GM19043 (cell line): ENCODE results near the gene MLEC.
"Not testable (repeated sequence)": the region's sequence is repeated elsewhere in the genome, so short reads cannot be mapped to it uniquely, and the experiment has no call there.

Experiments
- ATAC-seq: cut with Tn5 transposase; IDR thresholded peaks from one replicate; pipeline ENCODE4 v1.9.1; 2021; ENCODE audit warnings: low read depth; ENCODE audit not compliant: unreplicated experiment

MLEC gene

GRCh38 chr12:120661432-120661831 lies 25.5 kb upstream of the MLEC start:
- ATAC-seq: no peak

DNA sequence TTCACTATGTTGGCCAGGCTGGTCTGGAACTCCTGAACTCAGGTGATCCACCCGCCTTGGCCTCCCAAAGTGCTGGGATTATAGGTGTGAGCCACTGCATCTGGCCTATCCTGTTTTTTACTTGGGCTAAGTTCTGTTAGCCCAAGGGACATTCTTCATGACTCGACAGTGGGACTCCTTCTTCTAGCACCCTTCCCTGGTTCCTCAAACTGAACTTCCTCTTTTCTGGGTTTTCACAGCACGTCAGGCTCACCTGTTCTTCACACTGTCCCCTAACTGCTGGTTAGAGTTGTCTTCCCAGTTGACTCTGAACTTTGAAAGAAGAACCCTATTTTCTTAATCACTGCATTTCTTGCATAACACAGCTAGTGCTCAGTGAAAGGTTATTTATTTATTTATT lies 24.1 kb upstream of the MLEC start:
- ATAC-seq: peak; percentile 82

DNA sequence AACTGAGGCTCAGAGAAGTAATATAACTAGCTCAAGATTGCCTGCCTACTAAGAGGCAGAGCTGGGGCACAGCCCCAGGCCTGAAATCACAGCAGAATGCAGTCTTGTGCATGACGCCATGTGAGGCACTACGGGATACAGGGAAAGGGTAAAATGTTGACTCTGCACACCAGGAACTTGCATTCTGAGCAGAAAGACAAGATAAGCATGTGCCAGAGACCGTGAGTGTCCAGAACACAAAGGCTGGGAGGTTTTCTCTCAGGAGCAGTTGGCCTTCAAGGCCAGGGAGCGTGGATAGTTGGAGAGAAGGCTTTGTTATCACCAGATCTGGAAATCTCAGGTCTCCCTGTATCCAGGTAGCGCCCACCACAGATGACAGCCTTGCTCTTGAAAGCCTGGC lies 23.2 kb upstream of the MLEC start:
- no peak for ATAC-seq

GRCh38 chr12:120666571-120667390 lies 20.2 kb upstream of the MLEC start:
- no peak for ATAC-seq

DNA sequence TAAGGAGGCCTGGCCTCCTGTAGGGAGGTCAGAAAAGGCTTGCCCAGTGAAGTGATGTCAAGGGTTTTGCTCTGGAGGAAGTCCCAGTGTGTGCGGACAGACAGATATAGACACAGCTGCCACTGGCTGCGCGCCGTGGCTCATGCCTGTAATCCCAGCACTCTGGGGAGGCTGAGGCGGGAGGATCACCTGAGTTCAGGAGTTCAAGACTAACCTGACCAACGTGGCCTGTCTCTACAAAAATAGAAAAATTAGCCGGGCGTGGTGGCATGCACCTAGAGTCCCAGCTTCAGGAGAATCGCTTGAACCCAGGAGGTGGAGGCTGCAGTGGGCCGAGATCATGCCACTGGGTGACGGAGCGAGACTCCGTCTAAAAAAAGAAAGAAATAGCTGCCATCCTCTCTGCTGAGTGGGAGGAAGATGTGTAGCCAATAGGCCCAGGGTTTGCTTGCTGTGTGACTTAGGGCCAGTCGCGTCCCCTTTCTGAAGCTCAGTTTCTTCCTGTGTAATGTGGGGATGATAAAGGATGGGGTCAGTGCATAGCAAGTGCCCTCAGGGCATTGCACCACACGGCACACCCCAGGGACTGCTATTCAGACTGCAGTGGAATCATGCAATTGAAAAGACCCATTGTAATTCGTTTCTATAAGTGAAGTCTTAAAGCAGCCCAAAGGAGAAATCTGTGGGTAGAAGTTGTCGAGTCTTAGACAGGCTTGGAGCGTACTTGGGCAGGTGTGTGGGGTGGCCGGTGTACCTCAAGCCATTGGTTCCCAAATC lies 18.7 kb upstream of the MLEC start:
- no peak for ATAC-seq

- ATAC-seq: peak; percentile 46
These were observed 17.8 kb upstream of the MLEC start for GRCh38 chr12:120668868-120669840.

DNA sequence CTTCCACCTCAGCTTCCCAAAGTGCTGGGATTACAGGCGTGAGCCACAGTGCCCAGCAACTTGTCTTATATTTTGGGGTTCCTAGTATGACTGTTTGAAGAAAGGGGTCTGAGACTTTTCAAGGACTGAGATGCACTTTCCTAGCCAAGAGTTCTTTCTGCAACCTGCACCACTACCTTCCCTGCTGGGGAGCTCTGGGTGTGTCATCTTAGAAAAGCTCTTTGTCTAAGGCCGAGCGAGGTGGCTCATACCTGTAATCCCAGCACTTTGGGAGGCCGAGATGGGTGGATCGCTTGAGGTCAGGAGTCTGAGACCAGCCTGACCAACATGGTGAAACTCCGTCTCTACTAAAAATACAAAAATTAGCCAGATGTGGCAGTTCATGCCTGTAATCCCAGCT lies 16.7 kb upstream of the MLEC start:
- ATAC-seq: not testable (repeated sequence)

GRCh38 chr12:120670667-120671066 lies 16.3 kb upstream of the MLEC start:
- ATAC-seq: no peak

- no peak for ATAC-seq
These were observed 12.8 kb upstream of the MLEC start for GRCh38 chr12:120674097-120674636.

GRCh38 chr12:120677765-120678473 lies 9.0 kb upstream of the MLEC start:
- ATAC-seq: peak; percentile 66

- no peak for ATAC-seq
These were observed 8.4 kb upstream of the MLEC start for GRCh38 chr12:120678572-120678971.

DNA sequence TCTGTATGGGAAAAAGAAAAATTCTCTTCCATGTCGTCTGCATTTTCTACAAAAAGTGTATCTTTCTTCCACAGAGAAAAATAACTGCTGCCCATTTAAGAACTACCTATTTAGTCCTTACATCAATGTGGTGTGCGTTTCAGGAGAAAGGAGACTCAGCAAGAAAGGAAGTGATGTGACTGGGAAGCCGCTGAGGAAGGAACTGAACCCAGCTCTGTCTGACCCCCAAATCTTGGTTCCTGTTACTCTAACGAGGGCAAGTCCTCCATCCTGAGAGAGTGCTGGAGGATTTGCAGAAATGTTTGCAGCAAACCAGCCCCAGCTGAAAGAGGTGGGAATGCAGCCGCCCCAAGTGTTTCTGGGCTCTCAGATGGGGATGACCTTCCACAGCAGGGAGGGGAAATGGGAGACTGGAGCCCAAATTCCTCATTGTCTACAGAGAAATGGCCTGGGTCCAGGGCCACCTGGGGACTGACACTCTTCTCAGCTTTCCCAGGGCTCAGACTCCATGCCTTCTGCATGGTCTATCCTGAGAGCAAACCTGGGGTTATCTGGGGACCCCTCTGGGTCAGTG lies 6.7 kb upstream of the MLEC start:
- no peak for ATAC-seq

DNA sequence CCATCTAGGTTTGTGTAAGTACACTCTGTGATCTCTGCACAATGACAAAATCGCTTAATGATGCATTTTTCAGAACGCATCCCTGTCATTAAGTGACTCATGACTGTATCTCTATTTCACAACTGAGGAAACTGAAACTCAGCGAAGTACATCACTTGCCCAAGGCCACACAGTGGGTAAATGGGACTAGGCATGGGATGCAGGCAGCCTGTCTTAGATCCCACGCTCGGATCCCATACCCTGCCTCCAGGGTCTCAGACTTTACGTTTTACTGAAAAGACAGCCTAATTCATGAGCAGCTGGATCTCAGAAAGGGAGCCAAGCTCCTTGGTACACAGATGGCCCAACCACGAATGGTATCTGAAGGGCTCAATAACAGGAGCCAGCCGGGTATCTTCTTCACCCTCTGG lies 2.4 kb upstream of the MLEC start:
- ATAC-seq: no peak

GRCh38 chr12:120685522-120685921 lies 1.4 kb upstream of the MLEC start:
- ATAC-seq: no peak

GRCh38 chr12:120686151-120686689 lies 729 bp upstream of the MLEC start:
- ATAC-seq: peak; percentile 62

- no peak for ATAC-seq
These were observed 785 bp downstream of the MLEC start for GRCh38 chr12:120687578-120688289.

DNA sequence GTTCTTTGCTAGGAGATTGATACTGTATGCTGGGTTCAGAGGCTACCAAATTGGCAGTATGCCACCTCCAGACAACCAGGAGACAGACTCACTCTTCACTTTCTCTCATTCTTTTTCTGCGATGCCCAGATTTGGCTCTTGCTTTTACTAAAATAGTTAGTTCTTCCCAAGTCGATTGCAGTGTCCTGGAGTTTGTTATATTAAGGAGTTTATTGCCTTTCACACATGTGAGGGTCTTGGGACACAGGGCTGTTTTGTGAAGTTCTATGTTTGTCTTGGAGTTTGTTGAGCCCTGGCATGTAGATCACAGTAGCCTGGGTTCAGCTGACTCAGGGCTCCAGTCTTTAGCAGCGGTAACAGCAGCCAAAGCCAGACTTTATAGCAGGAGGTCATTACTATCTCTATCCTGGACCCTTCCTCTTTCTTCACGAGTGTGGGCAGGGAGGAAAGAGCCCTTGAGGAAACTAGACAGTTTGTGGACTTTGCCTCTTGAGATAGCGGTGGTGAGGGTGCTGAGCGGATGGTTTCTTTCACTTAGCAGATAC lies 1.6 kb downstream of the MLEC start:
- ATAC-seq: no peak

DNA sequence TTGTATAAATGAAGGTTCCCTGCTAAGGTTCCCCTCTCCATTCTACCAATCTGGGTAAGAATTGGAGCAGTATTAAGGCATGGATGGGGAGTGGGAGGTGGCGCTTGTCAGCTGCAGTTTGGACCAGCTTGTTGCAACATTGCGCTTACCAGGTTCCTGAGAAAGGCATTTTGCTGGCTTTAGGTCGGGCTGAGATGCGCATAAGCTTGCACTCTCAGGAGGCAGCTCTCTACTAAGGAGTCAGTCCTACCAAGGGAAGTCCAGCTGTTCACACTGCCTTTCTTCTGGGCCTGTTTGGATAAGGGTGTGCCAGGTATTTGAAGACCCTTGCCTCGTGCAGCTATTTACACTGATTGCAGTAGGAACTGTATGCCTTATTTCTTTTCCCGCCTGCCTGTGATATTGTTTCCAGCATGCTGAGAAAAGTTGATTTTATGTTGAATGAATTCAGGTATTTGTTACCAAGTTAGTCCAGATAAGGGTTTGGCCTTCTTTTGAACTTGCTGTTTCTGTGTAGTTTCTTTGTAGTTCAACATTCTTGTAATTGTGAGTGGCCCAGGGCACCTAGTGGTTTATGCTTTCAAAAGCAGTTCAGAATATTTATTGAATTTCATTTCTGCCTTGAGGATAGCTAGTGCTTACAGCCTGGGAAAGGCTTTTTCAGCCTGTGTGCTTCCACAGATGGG lies 2.6 kb downstream of the MLEC start:
- ATAC-seq: no peak
